IMR-90 (cell line): ENCODE data around the gene NDC80. TPM values are rescaled to one million over a fixed set of nuclear protein-coding genes. Genes with fewer than 3 reads are reported as not detected.
A peak's percentile ranks its signal among the peaks of the same experiment; 100 is the strongest.

Source experiments
- ATAC-seq: fragments of 200-7000 bp; cut with Tn5 transposase; 2 replicates; pipeline ENCODE4 v1.9.1; 2020; ENCODE audit warnings: low read depth, mild to moderate bottlenecking, moderate library complexity
- BruUV-seq: library from RNA; stranded (reverse); fragments of 400-500 nt; replicated peaks from 2 replicates; lab custom pipeline; 2021; lab: Mats Ljungman, UMichigan
- CTCF ChIA-PET: fragments of 300-600 bp; formaldehyde crosslinking; extraction: SDS; loops from one replicate; lab custom pipeline; 2021; ENCODE audit warnings: antibody characterized with exemption; lab: Yijun Ruan, JAX
- POLR2A ChIA-PET: fragments of 300-600 bp; sonication (Branson Sonifier 250); formaldehyde crosslinking; loops from one replicate; lab custom pipeline; 2022; ENCODE audit warnings: antibody characterized with exemption; ENCODE audit not compliant: unreplicated experiment; lab: Charles Lee
- DNase-seq: peaks from one replicate; pipeline ENCODE4 v3.0.0; 2013
- H2AFZ ChIP-seq: replicated peaks from 2 replicates; pipeline ENCODE3; 2013; ENCODE audit warnings: low read length, mild to moderate bottlenecking; ENCODE audit not compliant: poor library complexity
- H2AK5ac ChIP-seq: 2 replicates; pipeline ENCODE4 v1.6.1; 2013; ENCODE audit warnings: low read depth, low read length, inconsistent platforms
- H2AK9ac ChIP-seq: replicated peaks from 2 replicates; pipeline ENCODE3; 2013; ENCODE audit warnings: mild to moderate bottlenecking, low read depth, low read length, moderate library complexity; ENCODE audit not compliant: poor library complexity
- H2BK120ac ChIP-seq: 2 replicates; pipeline ENCODE4 v1.6.1; 2013; ENCODE audit warnings: low read depth, low read length, inconsistent platforms
- H2BK15ac ChIP-seq: 3 replicates; pipeline ENCODE4 v1.6.1; 2013; ENCODE audit warnings: low read depth, low read length, inconsistent platforms
- H2BK20ac ChIP-seq: 2 replicates; pipeline ENCODE4 v1.6.1; 2013; ENCODE audit warnings: low read depth, mild to moderate bottlenecking, inconsistent platforms, low read length, moderate library complexity
- H2BK5ac ChIP-seq: 2 replicates; pipeline ENCODE4 v1.6.1; 2013; ENCODE audit warnings: mild to moderate bottlenecking, low read depth, low read length, inconsistent platforms; ENCODE audit not compliant: poor library complexity, severe bottlenecking
- H3K14ac ChIP-seq: replicated peaks from 2 replicates; pipeline ENCODE4 v1.6.1; 2013; ENCODE audit warnings: low read depth, low read length, inconsistent platforms
- H3K18ac ChIP-seq: 2 replicates; pipeline ENCODE4 v1.6.1; 2013; ENCODE audit warnings: low read depth, low read length, control low read depth
- H3K23ac ChIP-seq: 2 replicates; pipeline ENCODE4 v1.6.1; 2013; ENCODE audit warnings: low read depth, low read length, inconsistent platforms
- H3K27ac ChIP-seq: 2 replicates; pipeline ENCODE4 v1.5.1; 2013; ENCODE audit warnings: mild to moderate bottlenecking, control low read depth, low read length; ENCODE audit not compliant: insufficient read depth
- H3K27me3 ChIP-seq: 2 replicates; pipeline ENCODE4 v1.6.1; 2013; ENCODE audit warnings: low read length; ENCODE audit not compliant: control insufficient read depth, insufficient read depth
- H3K36me3 ChIP-seq: 2 replicates; pipeline ENCODE4 v1.6.1; 2013; ENCODE audit warnings: low read length, mixed read lengths; ENCODE audit not compliant: control insufficient read depth, insufficient read depth
- H3K4ac ChIP-seq: 2 replicates; pipeline ENCODE4 v1.6.1; 2013; ENCODE audit warnings: low read depth, low read length, inconsistent platforms
- H3K4me1 ChIP-seq: 2 replicates; pipeline ENCODE4 v1.6.1; 2013; ENCODE audit warnings: low read length, mixed read lengths; ENCODE audit not compliant: control insufficient read depth, insufficient read depth
- H3K4me2 ChIP-seq: 2 replicates; pipeline ENCODE4 v1.6.1; 2013; ENCODE audit warnings: low read depth, mild to moderate bottlenecking, control low read depth, low read length, moderate library complexity
- H3K4me3 ChIP-seq: 2 replicates; pipeline ENCODE4 v1.5.1; 2013; ENCODE audit warnings: low read depth, mild to moderate bottlenecking, control low read depth, low read length, moderate library complexity; ENCODE audit not compliant: insufficient read depth
- H3K56ac ChIP-seq: 2 replicates; pipeline ENCODE4 v1.6.1; 2013; ENCODE audit warnings: low read length, inconsistent platforms; ENCODE audit not compliant: insufficient read depth; ENCODE audit errors: extremely low read depth
- H3K79me1 ChIP-seq, 2 experiments: 2 replicates each; pipeline ENCODE4 v1.6.1; 2013; ENCODE audit warnings: low read length in 2 of 2, inconsistent platforms in 1 of 2, low read depth in 1 of 2
- H3K9ac ChIP-seq: 2 replicates; pipeline ENCODE4 v1.6.1; 2013; ENCODE audit warnings: low read depth, low read length, control low read depth
- H3K9me1 ChIP-seq: 2 replicates; pipeline ENCODE4 v1.6.1; 2013; ENCODE audit warnings: low read length, inconsistent platforms; ENCODE audit not compliant: insufficient read depth
- H3K9me3 ChIP-seq: 2 replicates; pipeline ENCODE4 v1.6.1; 2013; ENCODE audit warnings: low read length; ENCODE audit not compliant: control insufficient read depth, insufficient read depth
- H4K20me1 ChIP-seq: 2 replicates; pipeline ENCODE4 v1.6.1; 2013; ENCODE audit warnings: low read length, inconsistent platforms; ENCODE audit not compliant: insufficient read depth
- H4K5ac ChIP-seq: 2 replicates; pipeline ENCODE4 v1.6.1; 2013; ENCODE audit warnings: mild to moderate bottlenecking, low read depth, low read length, control low read depth
- H4K8ac ChIP-seq, 2 experiments: 2 replicates each; pipeline ENCODE4 v1.6.1; 2013; ENCODE audit warnings: low read depth in 2 of 2, low read length in 2 of 2, control low read depth in 1 of 2, inconsistent platforms in 1 of 2
- H4K91ac ChIP-seq: 2 replicates; pipeline ENCODE4 v1.6.1; 2013; ENCODE audit warnings: low read depth, low read length, inconsistent platforms; ENCODE audit not compliant: insufficient read depth
- POLR2A ChIP-seq: IDR thresholded peaks from 2 replicates; pipeline ENCODE4 v1.6.1; 2012; ENCODE audit warnings: mild to moderate bottlenecking, low read depth, low read length
- USF2 ChIP-seq: fragments of 150-350 bp; IDR thresholded peaks from 2 replicates; pipeline ENCODE4 v1.6.1; 2017; ENCODE audit warnings: mild to moderate bottlenecking, antibody characterized with exemption, low read length, low read depth
- WGBS, 2 experiments: methylation state at CpG; one replicate each; pipeline versions ENCODE4 v1.1.5 to v1.1.7; 2013; ENCODE audit warnings: missing lambda C conversion rate in 2 of 2; ENCODE audit not compliant: insufficient read length in 1 of 2; ENCODE audit errors: extremely low coverage in 2 of 2; 5-methylcytosine and 5-hydroxymethylcytosine counted together
- dilution Hi-C: fragments of 300-500 bp; cut with HindIII; formaldehyde crosslinking; loops from one replicate; pipeline ENCODE4 v1.14.3; 2018; ENCODE audit warnings: low sequenced_read_pairs; ENCODE audit not compliant: unreplicated experiment
- in situ Hi-C: fragments of 300-500 bp; cut with MboI; formaldehyde crosslinking; loops from 3 replicates; pipeline ENCODE4 v1.14.3; 2019; ENCODE audit warnings: low sequenced_read_pairs, inconsistent platforms, mixed read lengths
- intact Hi-C: fragments of 100-400 bp; cut with micrococcal nuclease; formaldehyde crosslinking; loops from 2 replicates; pipeline ENCODE4 v1.10.0; 2022
- polyA plus RNA-seq, 3 experiments: library from polyadenylated mRNA; depleted of rRNA; stranded (reverse); fragments of >200 nt; gene quantifications; 2 replicates each; pipeline ENCODE4 v1.2.3, GENCODE V29; 2012; ENCODE audit warnings: low replicate concordance in 1 of 3
- total RNA-seq: library from RNA; depleted of rRNA; stranded (reverse); fragments of >200 nt; gene quantifications from 2 replicates; pipeline ENCODE4 v1.2.3, GENCODE V29; 2012

Gene NDC80
- total and polyA plus RNA-seq, 2 of the 4 experiments (the other 2 are of a cell fraction) = 11.8 to 15.5 TPM

- in situ Hi-C loops (loop anchor here (25.0 kb wide), 1 partner anchor 1710 kb away; no protein-coding TSS in a partner anchor), dilution Hi-C loops (no loop called here), intact Hi-C loops (loop anchor here (2.0 kb wide), 1 partner anchor 83 kb away; the partner anchor contains the start of gene SMCHD1)
- no peaks in the 10 kb centered on the region for H3K27me3 ChIP-seq
- H3K4me1 ChIP-seq = peaks cover 5% of the 10 kb centered on the region
- no peaks in the 10 kb centered on the region for H3K36me3 ChIP-seq
- TF ChIP-seq POLR2A (no peak), USF2 (no peak)
- H3K56ac ChIP-seq = peak overlapping the region; percentile 77; the same call in 1 of the 2 replicates
- no CpG with 5 or more reads among the region's 1 CpG for WGBS, 2 experiments
- H3K14ac ChIP-seq = peak overlapping the region; percentile 94
- H3K4ac ChIP-seq = peak overlapping the region; percentile 38; the same call in 1 of the 2 replicates
- CTCF ChIA-PET = no interaction called here
- BruUV-seq = no TSS peak
- H3K9ac ChIP-seq = peak overlapping the region; percentile 47; the same call in 1 of the 2 replicates
- peak overlapping the region; percentile 99 for H3K4me2 ChIP-seq
- no peak for ATAC-seq
- H3K9me3 ChIP-seq = no peaks in the 10 kb centered on the region
- H2AFZ ChIP-seq = peak overlapping the region; percentile 100
- H3K18ac ChIP-seq = no peak overlapping the region
- POLR2A ChIA-PET = no interaction called here
- no peak overlapping the region for H4K5ac ChIP-seq
- no peak for DNase-seq
- no peak overlapping the region for H2BK15ac ChIP-seq
- no peak overlapping the region; the same call in 1 of the 2 replicates for H2AK5ac ChIP-seq
- peak overlapping the region; percentile 15 for H2BK5ac ChIP-seq
- peak overlapping the region; percentile 90 for H3K23ac ChIP-seq
- H2BK20ac ChIP-seq = no peak overlapping the region
- no peaks in the 10 kb centered on the region for H4K20me1 ChIP-seq
- H3K9me1 ChIP-seq = 0 out of 2 replicates have a peak, but pooled peaks cover 9% of the 10 kb centered on the region
- peak overlapping the region; percentile 27; the same call in 1 of the 2 replicates for H3K27ac ChIP-seq
- no peak overlapping the region for H2BK120ac ChIP-seq
- H3K79me1 ChIP-seq = peaks cover 46 to 57% of the 10 kb centered on the region in 2 experiments
- peak overlapping the region; percentile 66; the same call in 1 of the 2 replicates for H3K4me3 ChIP-seq
- peak overlapping the region; percentile 58 to 98; a peak in 3 of 4 replicates for H4K8ac ChIP-seq
- 0 out of 2 replicates have a peak overlapping the region, but pooled peaks have one; percentile 66 for H4K91ac ChIP-seq
- no peak overlapping the region for H2AK9ac ChIP-seq
These were observed 813 bp downstream of the NDC80 start for GRCh38 chr18:2572171-2572569.
